Stimulated activated CD4-positive, alpha-beta T cell treated with anti-CD3 and anti-CD28 coated beads, Interleukin-4, amount 100 ng/mL, for 24 hours (primary cell): ENCODE measurements around the gene GRIP2.

ENCODE experiments used
- DNase-seq: peaks from one replicate; pipeline ENCODE4 v3.0.0-alpha.2; 2020

The GRIP2 gene

GRCh38 chr3:14539742-14540491 lies at the start of gene GRIP2:
GRIP2 (minus strand) TSS chr3:14540342; CDS start chr3:14540308, 34 bp downstream.
- no peak for DNase-seq

DNA sequence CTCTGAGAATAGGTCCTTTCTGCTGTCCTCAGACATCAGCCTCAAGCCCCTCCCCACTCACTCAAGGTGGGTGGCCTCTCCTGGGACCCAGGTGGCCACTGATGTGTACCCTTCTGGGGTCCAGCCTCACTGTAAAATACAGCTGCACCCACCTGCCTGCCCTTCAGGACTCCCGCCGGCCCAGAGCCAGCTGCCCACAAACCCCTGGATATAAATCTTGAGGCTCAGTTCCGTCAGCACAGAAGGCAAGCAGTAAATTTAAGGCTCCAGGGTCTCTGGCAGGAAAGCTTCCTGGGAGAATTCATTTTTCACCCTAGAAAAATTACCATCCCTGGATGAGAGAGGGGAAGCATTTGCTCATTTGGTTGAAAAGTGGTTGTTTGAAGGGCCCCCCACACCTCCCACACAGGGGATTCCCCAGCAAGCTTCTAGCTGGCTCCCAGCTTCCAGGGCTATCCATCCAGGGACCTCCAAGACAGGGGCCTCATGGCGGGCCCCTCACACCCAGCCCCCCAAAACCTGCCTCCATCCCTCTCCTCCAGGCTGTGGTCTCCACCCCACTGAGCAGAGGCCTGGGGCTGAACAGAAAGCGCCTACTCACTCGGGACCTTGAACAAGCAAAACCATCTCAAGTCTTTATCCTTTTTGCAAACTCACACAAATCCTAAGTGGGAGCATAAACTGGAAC lies 48.4 kb upstream of the GRIP2 start:
- DNase-seq, result no peak

- DNase-seq, result no peak
Observed at GRCh38 chr3:14587740-14588360, 47.7 kb upstream of the GRIP2 start.

GRCh38 chr3:14586611-14587010 lies 46.5 kb upstream of the GRIP2 start:
- DNase-seq, result no peak

DNA sequence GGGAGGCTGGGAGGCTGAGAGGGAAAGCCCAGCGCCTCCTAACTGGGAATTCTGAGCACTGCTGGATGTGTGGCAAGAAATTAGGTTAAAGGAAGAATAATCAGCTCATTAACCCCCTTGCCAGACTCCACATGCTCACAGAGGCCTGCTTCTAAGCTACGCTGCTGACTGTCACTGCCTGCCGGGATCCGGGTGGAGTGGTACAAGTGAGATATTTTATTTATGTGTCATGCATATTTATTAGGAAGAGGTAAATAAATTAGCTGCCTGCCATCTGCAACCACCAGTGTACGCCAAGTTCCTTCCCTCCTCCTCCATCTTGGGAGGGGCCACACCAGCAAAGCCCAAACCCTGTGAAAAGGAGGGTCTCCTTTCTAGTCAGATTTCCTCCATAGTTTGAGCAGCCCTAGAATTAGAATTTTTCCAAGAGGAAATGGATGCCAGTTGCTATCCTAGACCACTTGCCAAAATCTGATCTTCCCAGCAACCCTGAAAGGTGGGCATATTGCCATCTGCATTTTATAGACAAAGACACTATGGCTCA lies 43.5 kb upstream of the GRIP2 start:
- no peak for DNase-seq

GRCh38 chr3:14582045-14582410 lies 41.9 kb upstream of the GRIP2 start:
- DNase-seq, result no peak

- DNase-seq, result no peak
Observed at GRCh38 chr3:14581334-14582044, 41.3 kb upstream of the GRIP2 start.

DNA sequence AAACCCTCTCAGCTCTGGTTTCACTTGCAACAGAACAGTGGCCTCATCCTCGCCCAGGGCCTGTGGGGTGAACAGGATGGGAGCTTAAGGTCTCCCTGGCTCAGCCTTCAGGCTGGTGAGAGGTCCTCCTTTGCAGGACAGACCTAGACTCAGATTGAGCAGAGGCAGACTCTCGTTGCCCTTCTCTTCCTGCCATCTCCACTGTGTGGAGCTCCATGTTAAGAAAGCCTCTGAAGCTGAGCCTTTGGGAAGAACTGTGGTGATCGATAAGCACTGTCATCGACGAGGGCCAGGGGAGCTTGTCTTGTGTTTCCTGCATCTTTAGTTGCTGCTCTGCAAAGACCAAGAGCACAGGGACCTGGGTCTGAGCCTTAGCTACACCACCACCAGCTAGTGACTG lies 37.8 kb upstream of the GRIP2 start:
- no peak for DNase-seq

- DNase-seq, result no peak
Observed at GRCh38 chr3:14576163-14576562, 36.0 kb upstream of the GRIP2 start.

DNA sequence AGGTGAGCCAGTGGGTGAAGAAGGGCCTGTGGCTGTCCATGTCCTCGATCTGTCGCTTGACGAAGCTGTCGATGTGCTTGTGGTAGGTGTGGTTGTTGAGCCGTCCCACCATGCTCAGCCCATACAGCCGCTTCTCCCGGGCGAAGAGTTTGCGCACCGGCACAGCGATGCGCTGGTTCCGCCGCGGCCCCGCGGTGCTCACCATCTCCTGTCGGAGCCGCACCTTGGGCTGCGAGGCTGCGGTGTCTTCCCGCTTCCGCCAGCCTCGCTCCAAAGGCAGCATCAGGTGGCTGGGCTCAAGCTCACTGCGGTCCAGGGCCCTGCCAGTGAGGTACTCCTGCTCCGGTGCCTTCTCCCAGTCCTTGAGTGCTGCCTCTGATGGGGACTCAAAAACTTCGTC lies 34.0 kb upstream of the GRIP2 start:
- DNase-seq, result no peak

- no peak for DNase-seq
Observed at GRCh38 chr3:14573706-14574105, 33.6 kb upstream of the GRIP2 start.

DNA sequence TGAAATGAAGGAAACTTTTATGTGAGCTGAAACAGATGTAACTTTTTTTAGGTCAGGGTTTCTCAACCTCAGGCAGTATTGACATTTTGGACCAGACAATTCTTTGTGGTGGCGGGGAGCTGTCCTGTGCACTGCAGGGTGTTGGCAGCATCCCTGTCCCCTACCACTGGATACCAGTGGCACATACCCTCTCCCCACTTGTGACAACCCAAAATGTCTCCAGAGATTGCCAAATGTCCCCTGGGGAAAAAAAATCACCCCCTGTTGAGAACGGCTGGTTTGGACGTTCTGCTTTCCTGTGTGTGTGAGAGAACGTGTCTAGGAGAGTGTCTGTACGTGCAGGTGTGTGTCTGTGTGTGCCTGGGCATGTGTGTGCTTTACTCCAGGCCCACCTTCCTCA lies 30.7 kb upstream of the GRIP2 start:
- no peak for DNase-seq

- no peak for DNase-seq
Observed at GRCh38 chr3:14570089-14570488, 29.9 kb upstream of the GRIP2 start.

GRCh38 chr3:14569474-14570000 lies 29.4 kb upstream of the GRIP2 start:
- no peak for DNase-seq

DNA sequence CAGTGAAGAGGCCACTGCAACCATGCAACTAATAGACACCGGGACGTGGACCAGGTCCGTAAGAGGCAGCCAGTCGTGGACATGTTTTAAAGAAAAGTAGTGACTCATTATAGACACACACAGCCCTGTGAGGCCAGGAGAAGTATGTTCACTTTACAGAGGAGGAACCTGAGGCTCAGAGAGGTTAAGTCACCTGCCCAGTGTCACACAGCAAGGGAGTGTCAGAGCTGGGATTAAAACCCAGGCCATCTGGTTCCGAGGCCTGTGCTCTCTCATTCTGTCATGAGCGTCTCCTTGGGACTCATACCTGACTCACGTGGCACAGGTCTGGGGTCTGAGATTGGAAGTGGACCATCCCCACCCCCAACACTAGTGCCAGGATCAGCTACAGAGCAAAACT lies 28.1 kb upstream of the GRIP2 start:
- no peak for DNase-seq

DNA sequence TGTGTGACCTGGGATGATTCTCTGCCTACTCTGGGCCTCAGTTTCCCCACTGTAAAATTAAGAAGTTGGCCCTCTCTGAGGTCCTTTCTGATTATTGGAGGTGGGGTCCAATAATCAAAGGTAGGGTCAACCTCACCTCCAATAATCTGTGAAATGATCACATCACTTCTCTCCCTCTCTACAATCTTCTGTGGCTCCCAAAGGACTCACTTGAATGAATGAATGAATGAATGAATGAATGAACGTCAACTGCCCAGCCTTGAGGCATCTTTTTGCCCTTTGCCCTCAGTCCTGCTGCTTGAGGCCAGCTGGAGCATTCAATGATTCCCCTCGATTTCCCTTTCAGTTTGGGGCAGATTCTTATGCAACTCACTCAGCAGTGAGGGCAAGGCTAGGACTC lies 26.7 kb upstream of the GRIP2 start:
- DNase-seq, result no peak

GRCh38 chr3:14565868-14566588 lies 25.9 kb upstream of the GRIP2 start:
- DNase-seq, result no peak

DNA sequence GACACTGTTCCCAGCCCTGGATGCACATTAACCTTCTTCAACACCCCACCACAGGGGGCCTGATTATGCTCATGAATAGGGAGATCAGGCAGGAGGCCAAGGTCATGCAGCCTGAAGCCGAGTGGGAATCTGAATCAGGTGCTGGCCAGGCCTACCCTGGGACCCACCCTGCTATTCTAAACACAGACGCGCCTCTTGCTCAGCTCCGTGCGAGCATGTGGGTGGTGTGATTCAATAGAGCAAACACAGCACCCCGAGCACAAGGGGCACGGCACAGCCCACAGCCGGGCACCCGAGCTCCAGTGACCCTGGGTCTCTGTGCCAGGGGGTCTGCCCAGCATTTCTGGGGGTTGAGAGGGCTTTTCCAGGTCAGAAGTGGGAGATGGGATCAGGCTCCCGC lies 24.6 kb upstream of the GRIP2 start:
- no peak for DNase-seq

DNA sequence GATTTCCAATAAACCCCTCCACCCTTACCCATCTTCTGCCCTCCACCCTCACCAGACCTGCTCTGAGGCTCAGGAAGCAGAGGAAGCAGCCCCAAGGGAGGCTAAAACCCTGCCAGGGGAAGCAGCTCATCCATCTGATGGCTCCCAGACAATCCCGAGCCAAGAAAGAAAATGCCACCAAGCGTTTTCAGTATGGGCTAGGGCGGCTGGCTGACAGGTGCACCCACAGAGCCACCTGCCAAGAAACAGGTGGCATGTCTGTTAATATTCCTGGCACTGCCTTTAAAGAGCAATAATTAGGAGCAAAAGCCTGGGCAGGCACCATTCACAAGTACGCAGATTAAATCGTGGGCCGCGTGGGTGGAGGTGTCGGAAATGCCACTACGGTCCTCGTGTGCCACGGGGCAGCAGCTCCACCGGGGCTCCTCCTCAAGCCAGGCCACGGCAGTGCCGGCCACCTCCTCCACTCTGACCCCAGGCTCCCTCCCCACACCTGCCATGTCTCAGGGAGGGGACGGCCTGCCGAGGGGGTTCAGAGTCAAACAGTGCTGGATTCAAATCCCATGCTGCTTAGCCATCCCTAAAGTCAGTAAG lies 23.9 kb upstream of the GRIP2 start:
- no peak for DNase-seq

- no peak for DNase-seq
Observed at GRCh38 chr3:14562121-14562890, 22.2 kb upstream of the GRIP2 start.
